Heart left ventricle (tissue), 16 donors: Measurements from ENCODE around the gene GOLGA7B. TPM values are rescaled to one million over a fixed set of nuclear protein-coding genes. Genes with fewer than 3 reads are reported as not detected.
A peak's percentile ranks its signal among the peaks of the same experiment; 100 is the strongest.

Experiments used
- ATAC-seq, 4 donors: fragments of 200-7000 bp; cut with Tn5 transposase; one replicate each; pipeline ENCODE4 v1.9.1; 2020 to 2022; ENCODE audit warnings: moderate library complexity in 4 of 4, mild to moderate bottlenecking in 3 of 4, moderate number of reproducible peaks in 1 of 4
- DNase-seq, 5 donors: peaks; one replicate each; pipeline ENCODE4 v3.0.0-alpha.2; 2020
- H3K27ac ChIP-seq, 12 donors: fragments of 200-600 bp; sonication (generic) in 4 of 12; one replicate each; pipeline versions ENCODE4 v1.5.0 to v1.8.0; 2016 to 2022; ENCODE audit warnings: mild to moderate bottlenecking in 2 of 12
- H3K27me3 ChIP-seq, 9 donors: fragments of 200-600 bp; sonication (generic) in 2 of 9; one replicate each; pipeline versions ENCODE4 v1.5.1 to v1.8.0; 2016 to 2022; ENCODE audit warnings: mild to moderate bottlenecking in 3 of 9
- H3K36me3 ChIP-seq, 9 donors: fragments of 200-600 bp; sonication (generic) in 2 of 9; one replicate each; pipeline versions ENCODE4 v1.5.0 to v1.8.0; 2018 to 2022; ENCODE audit warnings: mild to moderate bottlenecking in 2 of 9
- H3K4me1 ChIP-seq, 12 donors: fragments of 200-600 bp; sonication (generic) in 4 of 12; one replicate each; pipeline versions ENCODE4 v1.5.0 to v1.8.0; 2016 to 2022; ENCODE audit warnings: mild to moderate bottlenecking in 3 of 12
- H3K4me3 ChIP-seq, 12 donors: fragments of 200-600 bp; sonication (generic) in 4 of 12; one replicate each; pipeline versions ENCODE4 v1.5.0 to v1.8.0; 2017 to 2022; ENCODE audit warnings: mild to moderate bottlenecking in 9 of 12, moderate library complexity in 4 of 12
- H3K9me3 ChIP-seq, 12 donors: fragments of 200-600 bp; sonication (generic) in 4 of 12; one replicate each; pipeline versions ENCODE4 v1.5.0 to v1.8.0; 2016 to 2022; ENCODE audit warnings: mild to moderate bottlenecking in 1 of 12
- POLR2A ChIP-seq, 2 donors: fragments of 450-650 bp; IDR thresholded peaks; one replicate each; pipeline ENCODE4 v1.6.1; 2017; ENCODE audit warnings: antibody characterized with exemption in 2 of 2, mild to moderate bottlenecking in 2 of 2, moderate library complexity in 2 of 2
- WGBS, 4 donors: extraction: QIAGEN DNeasy Blood & Tissue Kit in 2 of 4; methylation state at CpG; one replicate each; pipeline versions ENCODE4 v1.1.5 to v1.1.7; 2013 to 2018; 5-methylcytosine and 5-hydroxymethylcytosine counted together
- intact Hi-C, 10 donors: fragments of 100-400 bp; cut with DNase I; formaldehyde crosslinking; loops; one replicate each; pipeline versions ENCODE4 v1.11.1 to v1.14.2; 2022
- polyA plus RNA-seq, 2 donors: library from polyadenylated mRNA; stranded (reverse); fragments of 200-250 nt; gene quantifications; one replicate each; pipeline ENCODE4 v1.2.3, GENCODE V29; 2013
- total RNA-seq, 9 donors: library from RNA; depleted of rRNA in 2 of 9; stranded (reverse); fragments of >200 nt in 2 of 9; fragmentation: NEBNext Ultra II Directional in 3 of 9; extraction: Animal tissue kit (Norgen Biotek cat#: 25700) in 3 of 9; gene quantifications; one replicate each; pipeline versions ENCODE4 v1.1.0 to v1.2.4, GENCODE V29; 2016 to 2023
- TF ChIP-seq, protein P1 (sequence below), 12 donors: fragments of 200-600 bp; sonication (generic) in 4 of 12; IDR thresholded peaks; one replicate each; pipeline versions ENCODE4 v1.5.0 to v1.8.0; 2018 to 2022; ENCODE audit warnings: antibody characterized with exemption in 12 of 12, mild to moderate bottlenecking in 5 of 12
- donor health status: ischemic (EF 13 %, LVEDD 7.1; RV severe dilation, severe dysfunction).
- donor health status: healthy with polysubstance abuse.
- donor health status: DM: no; HTN: yes; CAD: no.
- donor health status: DM: no; HTN: no; CAD: no.
- donor health status: ischemic (EF 25% LVEDD 6.9; RV normal size, moderate dysfunction).
- donor health status: ischemic (EF 25% LVEDD 5.7; RV mildly dilated, moderate dysfunction).
- donor health status: healthy.
- donor health status: DM: yes; HTN: yes; CAD: no.
- donor health status: ischemic (EF 35%, LVEDD 5.7; RV mildly dilated, moderate dysfunction).
- donor health status: nonischemic (EF 11% LVEDD 7.7; RV severe dilation, severe dysfunction).
- donor health status: DM: yes; HTN: yes; CAD: no.
- donor health status: PGD.
- donor health status: ischemic (EF 29% LVEDD 5.4; RV normal size, mild dysfunction).
- donor health status: nonischemic (EF 23%, LVEDD 6.1; RV moderate dilation, normal function).

GOLGA7B gene
- total and polyA plus RNA-seq, 11 donors = 0.06 to 1.1 (median 0.16) TPM; not detected in 1

DNA sequence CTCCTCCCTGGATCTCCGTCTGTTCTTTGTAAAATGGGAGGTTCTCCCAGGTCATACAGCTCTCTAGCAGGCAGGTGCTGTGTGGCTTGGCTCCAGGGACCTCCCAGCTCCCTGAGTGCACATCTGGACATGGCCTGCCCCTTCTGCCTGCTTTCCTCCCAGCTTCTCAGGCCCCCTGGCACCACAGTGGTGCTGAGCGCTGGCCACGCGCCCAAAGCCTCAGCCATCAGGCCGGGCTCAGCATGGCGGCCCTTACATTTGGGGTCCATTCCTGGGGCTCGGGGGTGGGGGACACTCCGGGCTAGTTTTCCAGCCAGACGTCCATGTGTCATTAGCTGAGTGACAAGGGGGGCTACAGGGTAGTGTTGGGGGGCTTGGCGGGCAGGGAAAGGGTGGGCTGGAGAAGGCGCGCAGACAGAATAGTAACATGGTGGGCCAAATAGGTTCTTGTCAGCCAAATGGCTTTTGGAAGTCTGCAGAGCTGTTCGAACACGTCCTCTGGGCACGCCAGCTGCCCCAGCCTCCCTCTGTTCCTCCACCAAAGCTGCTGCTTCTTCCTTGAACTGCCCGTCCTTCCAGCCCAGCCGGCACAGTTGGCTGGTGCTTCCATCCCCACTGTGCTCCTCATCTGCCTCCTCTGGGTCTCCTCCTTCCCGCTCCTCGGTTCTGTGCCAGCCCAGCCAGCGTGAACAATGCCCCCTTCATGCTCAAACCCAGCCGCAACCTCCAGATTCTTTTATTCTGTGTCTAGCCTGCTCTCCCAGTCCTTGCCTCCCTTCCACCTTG is 65.9 kb downstream of the GOLGA7B start:
- ATAC-seq (peak in 1 of 4 donors; percentile 3), DNase-seq (peak in 1 of 5 donors; percentile 18)
- Histone ChIP-seq H3K27ac (no peak overlapping the region), H3K27me3 (no peaks in the 10 kb centered on the region), H3K9me3 (no peaks in the 10 kb centered on the region), H3K4me1 (peaks cover 0 to 21% (median 6%) of the 10 kb centered on the region in 12 donors), H3K4me3 (no peak overlapping the region), H3K36me3 (no peaks in the 10 kb centered on the region)
- intact Hi-C loops = loop anchor here in 6 of 10 donors (1.0 to 5.0 kb wide), 6 partner anchors 112 to 392 kb away; no protein-coding TSS in a partner anchor
- no peak for TF ChIP-seq POLR2A (IDR thresholded peaks at IDR 0.05)
- TF ChIP-seq, protein P1, sequence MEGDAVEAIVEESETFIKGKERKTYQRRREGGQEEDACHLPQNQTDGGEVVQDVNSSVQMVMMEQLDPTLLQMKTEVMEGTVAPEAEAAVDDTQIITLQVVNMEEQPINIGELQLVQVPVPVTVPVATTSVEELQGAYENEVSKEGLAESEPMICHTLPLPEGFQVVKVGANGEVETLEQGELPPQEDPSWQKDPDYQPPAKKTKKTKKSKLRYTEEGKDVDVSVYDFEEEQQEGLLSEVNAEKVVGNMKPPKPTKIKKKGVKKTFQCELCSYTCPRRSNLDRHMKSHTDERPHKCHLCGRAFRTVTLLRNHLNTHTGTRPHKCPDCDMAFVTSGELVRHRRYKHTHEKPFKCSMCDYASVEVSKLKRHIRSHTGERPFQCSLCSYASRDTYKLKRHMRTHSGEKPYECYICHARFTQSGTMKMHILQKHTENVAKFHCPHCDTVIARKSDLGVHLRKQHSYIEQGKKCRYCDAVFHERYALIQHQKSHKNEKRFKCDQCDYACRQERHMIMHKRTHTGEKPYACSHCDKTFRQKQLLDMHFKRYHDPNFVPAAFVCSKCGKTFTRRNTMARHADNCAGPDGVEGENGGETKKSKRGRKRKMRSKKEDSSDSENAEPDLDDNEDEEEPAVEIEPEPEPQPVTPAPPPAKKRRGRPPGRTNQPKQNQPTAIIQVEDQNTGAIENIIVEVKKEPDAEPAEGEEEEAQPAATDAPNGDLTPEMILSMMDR (IDR thresholded peaks at IDR 0.05) = no peak
- 79 to 82% (median 79%) methylated on average over 19 to 21 of the region's 21 CpGs for WGBS, 4 donors

- 18 to 28% (median 24%) methylated on average over 4 of the region's 4 CpGs for WGBS, 4 donors
- Histone ChIP-seq H3K4me3 (no peak overlapping the region), H3K9me3 (no peaks in the 10 kb centered on the region), H3K27ac (peak overlapping the region in 1 of 12 donors; percentile 29), H3K27me3 (peaks cover 0 to 4% (median 0%) of the 10 kb centered on the region in 9 donors), H3K4me1 (peaks cover 0 to 30% (median 9%) of the 10 kb centered on the region in 12 donors), H3K36me3 (no peaks in the 10 kb centered on the region)
- intact Hi-C loops = loop anchor here in 4 of 10 donors (5.0 kb wide), 3 partner anchors 111 to 391 kb away; no protein-coding TSS in a partner anchor
- TF ChIP-seq, protein P1 (IDR thresholded peaks at IDR 0.05) = no peak
- TF ChIP-seq POLR2A (IDR thresholded peaks at IDR 0.05) = no peak
- peak; percentile 35 to 72 (median 57) for ATAC-seq
- DNase-seq = peak in 2 of 5 donors; percentile 28 to 51
Observed at GRCh38 chr10:97916586-97916985, 66.9 kb downstream of the GOLGA7B start.

- Histone ChIP-seq H3K27ac (no peak overlapping the region), H3K4me3 (no peak overlapping the region), H3K36me3 (no peaks in the 10 kb centered on the region), H3K4me1 (peaks cover 0 to 38% (median 9%) of the 10 kb centered on the region in 12 donors), H3K27me3 (peaks cover 0 to 9% (median 0%) of the 10 kb centered on the region in 9 donors), H3K9me3 (no peaks in the 10 kb centered on the region)
- WGBS, 4 donors = 41 to 50% (median 45%) methylated on average over 3 of the region's 3 CpGs
- intact Hi-C loops = loop anchor here in 4 of 10 donors (5.0 kb wide), 3 partner anchors 108 to 388 kb away; no protein-coding TSS in a partner anchor
- DNase-seq (no peak), ATAC-seq (no peak)
- TF ChIP-seq, protein P1 (IDR thresholded peaks at IDR 0.05) = no peak
- no peak for TF ChIP-seq POLR2A (IDR thresholded peaks at IDR 0.05)
Observed at GRCh38 chr10:97919012-97919411, 69.4 kb downstream of the GOLGA7B start.

- 48 to 63% (median 54%) methylated on average over 4 of the region's 4 CpGs for WGBS, 4 donors
- Histone ChIP-seq H3K4me3 (no peak overlapping the region), H3K36me3 (no peaks in the 10 kb centered on the region), H3K9me3 (no peaks in the 10 kb centered on the region), H3K27me3 (peaks cover 0 to 17% (median 4%) of the 10 kb centered on the region in 9 donors), H3K4me1 (peaks cover 0 to 35% (median 9%) of the 10 kb centered on the region in 12 donors), H3K27ac (peak overlapping the region in 5 of 12 donors; percentile 54 to 82 (median 64))
- TF ChIP-seq, protein P1 (IDR thresholded peaks at IDR 0.05) = no peak
- no peak for TF ChIP-seq POLR2A (IDR thresholded peaks at IDR 0.05)
- no peak for ATAC-seq
- DNase-seq = peak in 1 of 5 donors; percentile 22
- intact Hi-C loops = loop anchor here in 2 of 10 donors (5.0 kb wide), 1 partner anchor 106 kb away; no protein-coding TSS in a partner anchor
Observed at GRCh38 chr10:97920865-97921264, 71.2 kb downstream of the GOLGA7B start.
